ENCODE measurements around the gene GABRG3. TPM values are rescaled to one million over a fixed set of nuclear protein-coding genes. Genes with fewer than 3 reads are reported as not detected.
A peak's percentile ranks its signal among the peaks of the same experiment; 100 is the strongest.

Gene GABRG3
- total RNA-seq, 1 donor from 2014 or later = not detected

DNA sequence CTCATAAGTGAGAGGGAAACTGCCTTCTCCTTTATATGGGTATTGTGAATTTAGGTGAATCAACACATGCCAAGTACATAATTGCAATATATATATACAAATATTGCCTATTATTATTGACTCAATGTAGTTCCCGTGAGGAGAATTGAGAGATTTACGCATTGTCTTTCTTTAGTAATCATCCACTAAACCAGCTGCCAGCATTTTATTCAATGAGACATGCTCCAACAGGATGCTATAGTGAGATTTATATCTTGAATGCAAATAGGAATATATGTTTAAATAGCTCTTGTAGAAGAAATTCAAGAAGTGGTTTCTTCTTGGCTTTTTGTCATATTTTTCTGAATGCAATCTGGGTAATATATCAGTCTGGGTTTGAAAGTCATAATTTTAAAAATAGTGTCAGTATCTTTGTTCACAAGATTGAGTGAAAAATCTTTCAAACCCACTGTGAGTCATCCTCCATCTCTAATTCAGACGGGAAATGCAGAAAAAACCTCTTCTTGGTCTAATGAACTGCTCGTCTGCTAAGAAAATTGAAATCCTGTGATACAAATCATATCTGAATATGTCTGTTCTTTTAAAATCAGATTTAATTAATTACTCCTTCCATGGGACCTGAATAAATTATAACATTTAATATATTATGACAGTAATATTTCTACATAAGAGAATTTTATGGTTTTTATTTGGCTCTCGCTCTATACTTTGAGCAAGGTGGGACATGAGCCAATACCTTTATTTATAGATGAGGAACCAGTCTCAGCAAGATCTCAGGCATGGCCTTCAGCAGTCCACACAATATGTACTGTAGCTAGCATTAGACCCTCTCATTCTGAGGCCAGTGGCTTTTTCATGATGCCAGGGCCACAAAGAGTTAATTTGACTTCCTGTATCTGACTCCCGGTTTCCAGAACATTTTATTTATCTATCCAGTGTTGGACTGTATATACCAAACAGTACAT is 516.0 kb downstream of the GABRG3 start:
- no peaks in the 10 kb centered on the region for H3K27me3 ChIP-seq (ENCODE audit: low read depth)
- H3K27ac ChIP-seq = no peak overlapping the region
- no peaks in the 10 kb centered on the region for H3K4me1 ChIP-seq
- no peak overlapping the region for H3K4me3 ChIP-seq
- H3K36me3 ChIP-seq = no peaks in the 10 kb centered on the region
- TF ChIP-seq, protein P1, sequence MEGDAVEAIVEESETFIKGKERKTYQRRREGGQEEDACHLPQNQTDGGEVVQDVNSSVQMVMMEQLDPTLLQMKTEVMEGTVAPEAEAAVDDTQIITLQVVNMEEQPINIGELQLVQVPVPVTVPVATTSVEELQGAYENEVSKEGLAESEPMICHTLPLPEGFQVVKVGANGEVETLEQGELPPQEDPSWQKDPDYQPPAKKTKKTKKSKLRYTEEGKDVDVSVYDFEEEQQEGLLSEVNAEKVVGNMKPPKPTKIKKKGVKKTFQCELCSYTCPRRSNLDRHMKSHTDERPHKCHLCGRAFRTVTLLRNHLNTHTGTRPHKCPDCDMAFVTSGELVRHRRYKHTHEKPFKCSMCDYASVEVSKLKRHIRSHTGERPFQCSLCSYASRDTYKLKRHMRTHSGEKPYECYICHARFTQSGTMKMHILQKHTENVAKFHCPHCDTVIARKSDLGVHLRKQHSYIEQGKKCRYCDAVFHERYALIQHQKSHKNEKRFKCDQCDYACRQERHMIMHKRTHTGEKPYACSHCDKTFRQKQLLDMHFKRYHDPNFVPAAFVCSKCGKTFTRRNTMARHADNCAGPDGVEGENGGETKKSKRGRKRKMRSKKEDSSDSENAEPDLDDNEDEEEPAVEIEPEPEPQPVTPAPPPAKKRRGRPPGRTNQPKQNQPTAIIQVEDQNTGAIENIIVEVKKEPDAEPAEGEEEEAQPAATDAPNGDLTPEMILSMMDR (IDR thresholded peaks at IDR 0.05) = no peak
- intact Hi-C loops (cut with DNase I) = no loop called here
- ATAC-seq = no peak
- H3K9me3 ChIP-seq = no peaks in the 10 kb centered on the region
- DNase-seq = no peak

DNA sequence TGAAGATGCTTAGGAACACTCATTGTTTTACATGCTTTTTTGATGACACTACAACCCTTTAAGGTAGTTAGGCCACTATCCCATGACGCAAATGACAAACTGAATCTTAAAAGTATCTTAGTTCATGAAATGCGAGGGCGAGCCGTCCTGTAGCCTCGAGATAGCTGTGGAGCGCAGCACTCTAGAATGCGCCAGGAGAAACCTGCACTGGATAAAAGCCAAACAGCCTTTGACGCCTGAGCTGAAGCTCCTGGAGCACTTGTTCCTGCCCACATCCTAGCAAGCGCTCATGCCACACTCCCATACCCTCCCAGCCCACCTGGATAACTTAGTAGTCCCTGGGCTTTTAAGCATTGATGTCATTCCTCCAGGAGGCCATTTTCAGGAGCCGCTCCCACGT is 516.9 kb downstream of the GABRG3 start:
- Histone ChIP-seq H3K27ac (no peak overlapping the region), H3K9me3 (no peaks in the 10 kb centered on the region), H3K4me3 (no peak overlapping the region), H3K36me3 (no peaks in the 10 kb centered on the region), H3K27me3 (ENCODE audit: low read depth) (no peaks in the 10 kb centered on the region), H3K4me1 (no peaks in the 10 kb centered on the region)
- TF ChIP-seq, protein P1 (IDR thresholded peaks at IDR 0.05) = no peak
- DNase-seq (no peak), ATAC-seq (no peak)
- intact Hi-C loops (cut with DNase I) = no loop called here

DNA sequence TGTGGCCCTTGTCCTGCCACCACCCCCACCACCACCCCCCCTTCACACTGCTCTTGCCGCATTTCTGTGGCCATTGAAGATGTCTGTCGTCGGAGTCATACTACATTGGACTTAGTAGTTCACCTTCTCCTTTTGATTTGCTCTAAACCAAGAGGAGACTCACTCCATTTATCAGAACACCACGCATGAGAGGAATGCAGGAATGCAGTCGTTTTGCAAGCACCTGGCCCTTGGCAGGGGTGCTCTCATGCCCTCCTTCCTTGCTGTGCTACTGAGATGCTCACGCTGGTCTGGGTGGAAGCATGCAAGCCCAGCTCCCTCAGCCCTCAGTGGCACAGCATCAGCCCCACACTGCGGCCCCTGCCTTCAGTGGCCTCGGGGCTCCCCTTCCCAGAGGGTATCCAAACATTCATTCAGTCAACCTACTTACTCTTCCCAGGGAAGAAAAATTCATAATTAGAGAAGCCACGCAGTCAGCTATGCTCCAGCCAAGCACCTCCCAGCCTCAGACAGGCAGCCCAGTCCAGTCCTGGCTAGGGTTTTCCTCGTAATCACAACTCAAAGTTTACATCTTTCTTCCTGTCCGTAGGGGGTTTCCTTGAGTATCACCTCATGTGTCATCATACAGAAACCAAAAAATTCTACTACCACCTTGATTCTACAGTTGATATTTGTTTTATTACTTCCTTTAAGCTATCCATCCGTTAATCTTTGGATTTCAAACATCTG is 520.0 kb downstream of the GABRG3 start:
- ATAC-seq = no peak
- H3K36me3 ChIP-seq = no peaks in the 10 kb centered on the region
- no peaks in the 10 kb centered on the region for H3K4me1 ChIP-seq
- TF ChIP-seq, protein P1 (IDR thresholded peaks at IDR 0.05) = no peak
- intact Hi-C loops (cut with DNase I) = no loop called here
- H3K27ac ChIP-seq = no peak overlapping the region
- H3K4me3 ChIP-seq = no peak overlapping the region
- no peaks in the 10 kb centered on the region for H3K27me3 ChIP-seq (ENCODE audit: low read depth)
- H3K9me3 ChIP-seq = no peaks in the 10 kb centered on the region
- no peak for DNase-seq

DNA sequence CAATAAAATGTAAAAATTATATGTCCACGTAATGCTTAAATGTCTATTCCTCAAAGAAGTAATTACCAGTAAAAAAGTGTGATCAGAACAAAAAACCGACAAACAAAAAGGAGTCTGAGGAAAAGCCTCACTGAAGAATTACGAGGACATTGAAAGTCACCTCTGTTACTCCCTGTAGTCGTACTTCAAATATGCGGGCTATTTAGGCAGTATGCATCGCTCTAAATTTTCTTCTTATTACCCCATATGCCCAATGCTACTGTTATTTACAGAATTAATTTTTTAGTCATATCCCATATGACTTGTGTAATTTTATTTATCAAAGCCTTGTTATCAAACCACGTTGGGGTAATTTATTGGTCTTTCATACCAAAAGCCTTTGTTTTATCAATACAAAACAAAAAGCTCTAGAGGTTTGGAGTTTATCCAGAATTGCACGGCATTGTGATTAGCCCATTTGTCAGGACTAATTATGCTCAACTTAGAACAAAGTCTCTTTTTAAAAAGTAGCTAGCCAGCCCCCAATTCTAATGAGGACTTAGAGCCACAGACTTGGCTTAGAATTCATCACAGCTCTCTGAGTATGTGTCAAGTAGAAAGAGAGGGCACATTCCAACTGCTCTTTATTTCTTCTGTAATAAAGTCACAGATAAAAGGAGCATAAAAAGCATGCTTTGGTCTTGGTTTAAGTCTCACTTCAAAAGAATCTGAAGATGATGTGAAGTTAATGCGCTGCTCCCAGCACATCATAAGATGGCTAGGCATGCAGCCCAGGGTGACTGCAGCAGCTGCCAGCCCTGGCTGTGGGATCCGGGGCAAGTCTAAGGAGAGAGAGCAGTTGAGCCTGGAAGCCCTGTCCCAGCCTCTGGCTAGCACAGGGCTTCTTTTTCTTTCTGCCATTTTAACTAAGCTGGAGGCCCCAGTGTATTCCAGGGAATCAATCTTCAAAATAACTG is 521.0 kb downstream of the GABRG3 start:
- ATAC-seq = peak; percentile 18 to 65
- Histone ChIP-seq H3K36me3 (no peaks in the 10 kb centered on the region), H3K27me3 (ENCODE audit: low read depth) (no peaks in the 10 kb centered on the region), H3K9me3 (no peaks in the 10 kb centered on the region), H3K4me3 (no peak overlapping the region), H3K27ac (no peak overlapping the region), H3K4me1 (no peaks in the 10 kb centered on the region)
- DNase-seq = no peak
- TF ChIP-seq, protein P1 (IDR thresholded peaks at IDR 0.05) = no peak
- intact Hi-C loops (cut with DNase I) = no loop called here

DNA sequence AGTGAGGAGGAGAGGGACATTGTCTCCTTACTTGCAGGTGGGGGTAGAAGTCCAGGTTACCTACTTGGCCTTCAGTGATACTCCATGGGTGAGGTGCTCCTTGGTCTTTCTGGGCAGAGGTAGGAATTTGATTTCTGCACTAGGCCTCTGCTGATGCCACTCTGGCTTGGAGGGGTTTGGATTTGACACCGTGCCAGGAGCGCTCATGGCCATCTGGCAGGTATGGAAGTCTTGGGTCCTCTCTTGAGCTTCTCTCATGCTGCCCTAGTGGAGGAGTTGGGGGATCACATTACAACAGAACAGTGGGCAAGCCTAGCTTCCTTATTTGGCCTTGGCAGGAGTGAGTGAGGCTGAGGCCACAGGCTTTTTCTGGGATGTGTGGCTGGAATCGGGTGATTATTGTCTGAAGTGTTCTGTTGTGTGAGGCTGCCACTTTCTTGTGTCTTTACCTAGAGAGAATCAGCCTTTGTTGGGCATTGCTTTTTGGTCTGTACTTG is 525.0 kb downstream of the GABRG3 start:
- H3K36me3 ChIP-seq = no peaks in the 10 kb centered on the region
- ATAC-seq = no peak
- TF ChIP-seq, protein P1 (IDR thresholded peaks at IDR 0.05) = no peak
- no peaks in the 10 kb centered on the region for H3K27me3 ChIP-seq (ENCODE audit: low read depth)
- no peak overlapping the region for H3K27ac ChIP-seq
- no peak overlapping the region for H3K4me3 ChIP-seq
- intact Hi-C loops (cut with DNase I) = no loop called here
- no peaks in the 10 kb centered on the region for H3K4me1 ChIP-seq
- DNase-seq = no peak
- no peaks in the 10 kb centered on the region for H3K9me3 ChIP-seq
